Measurements from ENCODE around the gene HOXD8. TPM values are rescaled to one million over a fixed set of nuclear protein-coding genes. Genes with fewer than 3 reads are reported as not detected.

The HOXD8 gene
- total RNA-seq, 1 donor from 2014 or later = 1.7 TPM

- DNase-seq (ENCODE audit: low spot score) = no peak
These were observed 27.1 kb upstream of the HOXD8 start for GRCh38 chr2:176102309-176102866.

- no peak for DNase-seq (ENCODE audit: low spot score)
These were observed 26.3 kb upstream of the HOXD8 start for GRCh38 chr2:176103194-176103593.

DNA sequence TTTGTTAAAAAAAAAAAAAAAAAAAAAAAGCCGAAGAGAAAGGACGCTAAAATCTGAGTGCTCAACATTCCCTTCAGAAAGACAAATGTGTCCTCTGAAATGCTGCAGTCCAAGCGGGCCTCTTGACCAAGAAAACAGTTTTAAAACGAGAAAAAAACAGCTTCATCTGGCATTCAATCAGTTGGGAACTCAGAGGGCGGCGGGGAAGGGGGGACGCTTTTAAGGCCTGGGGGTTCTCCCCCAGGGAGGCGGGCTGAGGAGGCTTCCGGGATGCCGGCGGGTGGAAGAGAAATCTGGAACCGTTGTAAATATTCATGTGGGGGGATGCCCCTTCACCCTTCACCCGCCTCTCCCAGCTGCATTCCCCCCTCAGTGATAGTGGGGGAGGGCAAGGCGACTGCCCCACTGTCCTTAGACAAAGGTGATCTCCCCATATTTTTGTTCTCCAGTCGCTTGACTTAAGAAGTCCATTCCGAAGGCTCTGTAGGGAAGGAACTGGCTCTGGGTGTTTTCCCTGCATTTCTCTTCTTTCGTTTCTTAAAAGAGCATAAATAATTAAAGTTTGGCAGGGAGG lies 25.7 kb upstream of the HOXD8 start:
- no peak for DNase-seq (ENCODE audit: low spot score)

DNA sequence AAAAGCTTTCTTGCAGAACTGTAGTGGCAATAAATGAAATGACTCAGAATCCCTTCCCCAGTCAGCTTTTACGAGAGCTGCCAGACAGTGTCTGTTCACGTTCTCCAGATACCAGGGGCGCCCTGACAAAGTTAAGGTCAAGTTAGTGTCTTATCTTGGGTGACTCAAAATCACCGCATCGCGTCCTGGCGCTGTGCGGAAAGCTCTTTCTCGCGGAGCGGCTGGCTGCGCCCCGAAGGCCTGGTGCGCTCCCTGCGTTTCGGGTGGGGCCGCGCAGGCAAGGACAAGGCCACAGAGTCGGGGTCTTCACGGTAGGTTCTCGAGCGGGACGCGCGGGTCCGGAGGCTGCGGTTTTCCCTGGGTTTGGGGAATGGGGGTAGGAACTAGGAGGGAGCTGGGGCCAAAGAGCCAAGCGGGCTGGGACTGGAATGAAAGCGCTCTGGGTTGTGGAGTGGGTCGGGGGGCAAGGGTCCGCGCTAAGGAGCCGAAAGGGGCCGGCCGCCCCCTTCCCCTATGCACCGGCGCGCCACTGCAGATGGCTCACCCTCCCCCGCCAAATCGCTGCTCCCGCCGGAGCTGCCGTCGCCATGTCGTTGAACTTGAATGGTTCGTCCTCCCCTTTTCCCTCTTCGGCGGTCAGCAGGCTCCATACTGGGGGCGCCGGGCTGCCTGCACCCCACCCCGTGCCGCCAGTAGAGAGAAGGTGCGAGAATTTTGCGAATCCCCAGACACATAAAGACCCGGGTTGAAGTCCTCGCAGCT lies 25.0 kb upstream of the HOXD8 start:
- no peak for DNase-seq (ENCODE audit: low spot score)

DNA sequence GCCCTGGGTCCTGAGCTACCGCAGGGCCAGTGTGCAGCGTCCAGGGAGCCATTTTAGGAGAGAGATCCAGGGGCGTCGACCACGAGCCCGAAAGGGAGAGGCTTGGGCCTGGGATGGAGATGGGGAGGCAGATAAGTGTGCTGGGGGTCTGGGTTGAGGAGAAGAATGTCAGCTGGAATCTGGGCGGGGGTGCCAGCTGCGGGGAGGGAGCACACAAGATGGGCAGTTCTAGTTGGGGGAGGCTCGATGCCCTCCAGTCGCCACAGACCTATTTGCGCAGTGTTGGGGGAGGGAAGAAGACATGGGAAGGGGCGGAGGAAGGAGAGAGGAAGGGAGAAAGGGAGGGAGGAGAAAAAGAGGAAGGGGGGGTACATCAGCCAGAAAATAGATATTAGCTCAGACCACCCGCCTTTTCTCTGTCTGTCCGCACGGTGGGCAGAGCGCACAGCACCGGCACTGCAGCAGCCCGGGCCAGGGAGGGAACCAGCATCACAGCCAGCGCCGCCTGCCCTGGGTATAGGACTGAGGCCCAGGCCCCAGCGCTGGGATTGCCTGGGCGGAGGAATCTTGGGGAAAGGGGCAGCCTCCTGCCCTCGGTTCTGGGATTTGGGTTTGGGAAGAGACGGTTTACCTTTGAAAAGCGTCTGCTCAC lies 24.3 kb upstream of the HOXD8 start:
- DNase-seq (ENCODE audit: low spot score) = no peak

GRCh38 chr2:176105730-176106580 lies 23.6 kb upstream of the HOXD8 start:
- DNase-seq (ENCODE audit: low spot score) = no peak

DNA sequence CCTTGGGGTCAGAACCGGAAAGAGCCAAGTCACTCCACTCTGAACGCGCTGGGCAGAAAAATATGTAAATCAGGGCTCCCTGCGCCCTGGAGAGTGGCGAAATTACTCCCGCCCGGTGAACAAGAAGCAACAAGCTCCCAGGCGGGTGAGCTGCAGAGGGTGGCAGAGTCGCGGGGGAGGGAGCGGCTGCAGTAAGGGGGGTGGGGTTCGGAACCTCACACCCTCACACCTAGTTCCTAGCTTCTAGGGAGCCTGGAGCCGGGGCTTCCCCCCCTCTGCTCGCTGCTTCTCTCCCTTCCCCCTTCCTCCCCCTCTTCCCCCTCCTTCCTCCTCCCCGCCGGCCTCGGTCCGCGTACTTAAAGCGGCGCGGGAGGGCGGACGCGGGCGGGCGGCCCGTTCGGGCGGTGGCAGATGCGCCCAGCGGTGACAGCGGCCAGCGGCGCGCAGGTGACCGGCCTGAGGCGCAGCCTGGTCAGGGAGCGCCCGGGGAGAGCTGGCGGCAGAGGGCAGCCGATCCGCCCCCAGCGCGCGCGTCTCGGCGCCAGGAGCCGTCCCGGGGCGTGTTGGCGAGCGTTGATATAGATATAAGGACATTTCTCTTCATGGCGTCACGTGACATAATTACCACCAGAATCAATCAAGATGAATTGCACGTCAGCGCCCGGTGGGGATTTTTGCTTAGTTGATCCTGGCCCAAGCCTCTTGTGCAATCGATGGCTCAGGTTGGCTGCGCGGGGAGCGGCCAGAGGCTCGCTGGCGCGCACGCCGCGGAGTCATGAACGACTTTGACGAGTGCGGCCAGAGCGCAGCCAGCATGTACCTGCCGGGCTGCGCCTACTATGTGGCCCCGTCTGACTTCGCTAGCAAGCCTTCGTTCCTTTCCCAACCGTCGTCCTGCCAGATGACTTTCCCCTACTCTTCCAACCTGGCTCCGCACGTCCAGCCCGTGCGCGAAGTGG lies 22.6 kb upstream of the HOXD8 start, which contains the start of gene HOXD11:
HOXD11 (plus strand) TSS at position 700 of the 959 bp plus-strand sequence; CDS start at position 776, 76 bp downstream.
- no peak for DNase-seq (ENCODE audit: low spot score)

DNA sequence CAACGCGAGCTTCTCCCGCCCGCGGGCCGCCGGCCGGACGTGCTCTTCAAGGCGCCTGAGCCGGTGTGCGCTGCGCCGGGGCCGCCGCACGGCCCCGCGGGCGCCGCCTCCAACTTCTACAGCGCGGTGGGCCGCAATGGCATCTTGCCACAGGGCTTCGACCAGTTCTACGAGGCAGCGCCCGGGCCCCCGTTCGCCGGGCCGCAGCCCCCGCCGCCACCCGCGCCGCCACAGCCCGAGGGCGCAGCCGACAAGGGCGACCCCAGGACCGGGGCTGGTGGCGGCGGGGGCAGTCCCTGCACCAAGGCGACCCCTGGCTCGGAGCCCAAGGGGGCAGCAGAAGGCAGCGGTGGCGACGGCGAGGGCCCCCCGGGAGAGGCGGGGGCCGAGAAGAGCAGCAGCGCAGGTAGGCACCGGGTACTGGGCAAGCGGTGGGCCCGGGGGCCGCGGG lies 21.7 kb upstream of the HOXD8 start:
- DNase-seq (ENCODE audit: low spot score) = no peak

DNA sequence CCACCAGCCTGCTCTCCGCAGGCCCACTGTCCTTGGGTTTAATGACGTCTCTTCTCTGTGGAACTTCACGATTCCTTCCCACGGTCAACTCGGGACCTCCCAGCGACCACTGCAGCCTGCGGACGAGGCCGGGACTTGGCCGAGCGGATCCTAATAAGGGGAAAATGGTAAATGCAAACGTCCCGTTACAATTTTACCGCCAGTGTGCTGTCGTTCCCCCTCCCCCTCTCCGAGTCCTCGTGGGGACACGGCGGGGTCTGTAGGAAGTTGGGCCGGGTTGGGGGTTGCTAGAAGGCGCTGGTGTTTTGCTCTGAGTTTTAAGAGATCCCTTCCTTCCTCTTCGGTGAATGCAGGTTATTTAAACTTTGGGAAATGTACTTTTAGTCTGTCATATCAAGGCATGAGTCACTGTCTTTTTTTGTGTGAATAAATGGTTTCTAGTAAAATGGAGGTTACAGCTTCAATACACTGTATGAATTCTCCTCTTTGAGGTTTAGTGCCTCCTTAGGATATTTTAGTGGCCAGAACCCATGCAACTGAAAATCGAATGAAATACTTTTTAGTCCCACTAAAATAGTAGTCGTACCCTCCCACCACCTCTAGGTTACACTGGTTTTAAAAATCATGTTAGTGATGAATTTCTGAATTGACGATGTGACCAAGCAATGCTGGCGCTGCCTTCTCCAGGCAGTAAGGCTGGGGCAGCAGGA lies 20.2 kb upstream of the HOXD8 start:
- DNase-seq (ENCODE audit: low spot score) = no peak

- no peak for DNase-seq (ENCODE audit: low spot score)
These were observed 19.6 kb upstream of the HOXD8 start for GRCh38 chr2:176109946-176110345.

GRCh38 chr2:176110415-176111308 lies 18.8 kb upstream of the HOXD8 start:
- DNase-seq (ENCODE audit: low spot score) = no peak

DNA sequence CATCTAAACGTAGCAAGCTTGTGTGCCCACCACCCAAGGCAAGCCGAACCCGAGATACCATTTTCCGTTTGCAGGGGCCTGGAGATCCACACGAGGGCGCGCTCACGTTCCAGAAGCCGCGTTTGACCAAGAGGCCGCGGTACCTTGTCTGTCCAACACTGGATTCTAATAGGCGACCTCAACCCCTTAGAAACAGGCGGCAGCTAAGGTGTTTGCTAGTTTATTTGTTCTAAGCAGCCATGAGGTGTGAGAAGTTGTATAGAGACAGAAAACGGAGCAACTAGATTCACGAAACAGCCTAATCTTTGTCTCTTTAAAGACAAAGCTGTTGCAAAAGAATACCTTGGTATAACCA lies 18.2 kb upstream of the HOXD8 start:
- DNase-seq (ENCODE audit: low spot score) = no peak

DNA sequence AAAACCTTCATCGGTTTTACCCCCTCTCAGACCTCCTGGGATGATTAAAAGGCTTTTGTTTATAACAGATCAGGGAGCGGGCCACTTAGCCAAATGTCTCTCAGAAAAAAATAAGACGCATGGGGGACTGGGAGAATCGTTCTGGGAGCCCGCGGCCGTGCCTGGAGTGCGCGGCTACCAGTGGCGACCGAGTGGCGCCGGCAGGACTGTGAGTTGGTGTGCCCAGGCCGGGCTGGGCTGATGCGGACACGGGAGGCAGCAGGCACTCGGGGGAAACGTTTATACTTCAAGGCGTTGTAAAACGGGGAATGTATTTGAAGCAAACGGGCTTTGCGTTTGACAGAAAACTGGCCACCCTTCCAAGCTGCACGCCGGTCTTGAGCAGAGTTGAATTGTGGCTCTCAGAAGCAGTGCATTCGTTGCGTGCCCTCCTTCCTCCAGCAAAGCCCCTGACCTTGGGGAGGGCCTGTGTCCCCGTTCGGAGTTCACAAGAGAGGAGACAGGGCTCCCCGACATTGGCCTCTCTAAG lies 17.6 kb upstream of the HOXD8 start:
- no peak for DNase-seq (ENCODE audit: low spot score)

DNA sequence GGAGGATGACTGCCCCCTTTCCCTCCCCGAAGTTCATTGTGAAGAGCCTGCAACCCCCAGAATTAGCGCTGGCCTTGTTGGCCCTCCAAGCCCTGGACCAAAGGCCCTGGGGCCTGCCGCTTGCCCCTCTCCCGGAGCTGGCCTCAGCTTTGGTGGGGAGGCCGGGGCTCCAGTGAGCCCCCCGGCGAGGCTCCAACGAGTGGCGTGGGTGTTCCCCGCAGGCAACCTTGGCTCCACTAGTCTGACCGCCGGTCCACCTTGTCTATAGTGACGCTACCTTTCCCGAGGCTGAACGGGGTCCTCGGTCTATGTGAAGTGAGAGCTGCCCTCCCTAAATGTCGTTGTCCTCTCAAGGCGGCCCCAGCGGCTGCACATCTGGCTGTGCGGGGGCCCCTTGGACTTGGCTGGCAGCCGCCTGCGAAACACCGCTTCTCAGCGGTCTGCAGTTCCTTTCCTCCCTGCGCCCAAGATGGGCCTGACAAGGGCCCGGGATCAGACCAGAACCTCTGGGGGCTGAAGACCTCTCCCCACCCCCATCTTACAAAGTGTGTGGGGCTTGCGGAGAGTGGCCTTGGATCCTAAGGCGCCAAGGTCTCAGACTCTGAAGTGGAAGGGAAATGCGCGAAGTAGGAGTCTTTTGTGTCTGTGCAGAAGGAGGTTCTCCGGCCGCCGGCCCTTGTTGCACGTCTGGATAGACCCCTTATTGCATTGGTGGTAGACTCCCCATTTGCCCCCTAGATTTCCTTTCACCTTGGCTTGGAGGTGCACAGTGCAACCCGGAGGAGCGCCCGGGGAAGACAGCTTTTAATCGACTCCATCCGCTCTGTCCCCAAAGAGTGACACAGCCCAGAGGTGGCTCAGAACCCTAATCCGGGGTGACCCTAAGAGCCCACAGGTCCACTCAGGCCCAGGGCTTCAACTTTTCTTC lies 16.9 kb upstream of the HOXD8 start:
- no peak for DNase-seq (ENCODE audit: low spot score)

GRCh38 chr2:176114120-176114929 lies 15.2 kb upstream of the HOXD8 start:
- no peak for DNase-seq (ENCODE audit: low spot score)

DNA sequence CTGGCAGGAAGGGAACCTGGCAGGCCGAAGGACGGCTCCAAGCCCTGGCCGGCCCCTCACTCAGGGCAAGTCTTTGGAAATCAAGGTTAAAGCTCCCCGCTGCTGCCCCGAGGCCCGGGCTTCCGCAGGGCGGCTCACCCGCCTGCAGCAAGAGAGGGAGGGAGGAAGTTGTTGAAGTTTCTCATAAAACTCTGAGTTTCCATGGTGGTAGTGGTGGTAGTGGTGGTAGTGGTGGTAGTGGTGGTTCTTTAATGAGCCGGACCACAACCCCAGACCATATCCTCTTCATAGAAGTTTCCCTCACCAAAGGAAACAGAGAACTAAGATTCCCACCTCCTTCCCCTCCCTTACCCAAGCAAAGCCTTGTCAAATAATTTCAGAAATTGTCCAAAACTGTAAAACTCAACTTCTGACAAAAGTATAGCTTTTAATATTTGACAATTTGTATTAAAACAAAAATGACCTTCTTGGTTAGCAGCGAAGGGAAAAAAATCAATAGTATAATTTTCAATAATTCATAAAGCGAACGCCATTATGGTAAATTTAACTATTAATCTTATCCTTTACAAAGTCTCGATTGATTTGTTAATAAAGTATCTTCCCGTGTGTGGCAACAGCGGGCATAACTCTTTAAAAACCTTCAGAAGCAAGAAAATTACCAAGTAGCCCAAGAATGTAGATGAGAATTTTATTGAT lies 14.4 kb upstream of the HOXD8 start:
- no peak for DNase-seq (ENCODE audit: low spot score)
